ENCODE data around the gene CLIP4.

CLIP4 gene

DNA sequence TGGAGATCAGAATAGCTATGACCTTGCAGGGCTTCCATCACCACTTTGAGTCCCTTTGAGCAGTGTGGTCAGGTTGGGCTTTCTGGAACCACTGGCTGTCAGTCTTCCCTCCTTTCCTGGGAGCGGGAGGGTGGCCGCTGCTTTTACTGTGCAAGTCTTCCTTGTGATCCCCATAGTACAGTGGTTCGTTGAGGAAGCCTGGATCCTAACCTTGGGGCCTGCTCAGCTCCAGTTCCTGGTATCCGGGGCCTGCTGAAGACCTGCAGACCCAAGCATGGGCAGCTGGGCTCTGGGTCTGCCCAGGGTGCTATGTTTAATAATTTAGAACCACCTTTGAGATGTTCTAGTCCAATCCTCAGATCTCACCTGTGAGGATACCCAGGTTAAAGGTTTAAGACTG lies 104.2 kb downstream of the CLIP4 start:
- no peak for DNase-seq (ENCODE audit: low read depth, low spot score)

DNA sequence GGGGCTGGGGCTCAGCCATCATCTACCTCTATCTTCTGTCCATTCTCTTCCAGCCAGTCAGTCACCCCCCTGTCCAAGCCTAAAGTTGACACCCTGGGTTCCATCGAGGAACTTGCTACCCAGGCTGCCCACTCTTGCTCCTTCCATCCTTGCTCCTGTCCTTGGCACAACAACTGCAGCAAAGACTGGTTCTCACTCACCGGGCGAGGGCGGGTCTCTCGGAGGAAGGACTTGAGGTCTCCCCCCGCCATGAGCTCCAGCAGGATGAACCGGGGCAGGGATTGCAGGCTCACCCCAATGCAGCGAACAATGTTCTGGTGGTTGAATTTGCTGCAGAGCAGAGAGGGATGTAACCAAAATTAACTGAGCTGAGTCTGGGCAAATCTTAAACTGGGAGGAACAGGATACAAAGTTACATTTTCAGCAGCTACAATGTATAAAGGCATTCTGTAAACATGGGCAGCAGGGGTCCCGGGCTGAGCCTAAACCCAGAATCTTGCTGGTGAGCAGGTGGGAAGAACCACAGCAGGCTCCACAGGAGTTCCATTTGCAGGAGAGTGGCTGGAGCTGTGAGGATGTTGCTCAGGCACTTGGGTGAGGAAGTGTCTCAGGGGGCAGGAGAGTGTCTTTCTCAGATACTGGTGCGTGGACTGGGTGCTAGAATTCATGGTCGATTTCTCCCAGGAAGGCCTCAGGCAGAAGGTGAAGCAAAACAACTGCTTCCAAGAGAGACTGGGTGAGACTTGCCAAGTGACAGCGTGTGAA lies 105.5 kb downstream of the CLIP4 start:
- no peak for DNase-seq (ENCODE audit: low read depth, low spot score)

DNA sequence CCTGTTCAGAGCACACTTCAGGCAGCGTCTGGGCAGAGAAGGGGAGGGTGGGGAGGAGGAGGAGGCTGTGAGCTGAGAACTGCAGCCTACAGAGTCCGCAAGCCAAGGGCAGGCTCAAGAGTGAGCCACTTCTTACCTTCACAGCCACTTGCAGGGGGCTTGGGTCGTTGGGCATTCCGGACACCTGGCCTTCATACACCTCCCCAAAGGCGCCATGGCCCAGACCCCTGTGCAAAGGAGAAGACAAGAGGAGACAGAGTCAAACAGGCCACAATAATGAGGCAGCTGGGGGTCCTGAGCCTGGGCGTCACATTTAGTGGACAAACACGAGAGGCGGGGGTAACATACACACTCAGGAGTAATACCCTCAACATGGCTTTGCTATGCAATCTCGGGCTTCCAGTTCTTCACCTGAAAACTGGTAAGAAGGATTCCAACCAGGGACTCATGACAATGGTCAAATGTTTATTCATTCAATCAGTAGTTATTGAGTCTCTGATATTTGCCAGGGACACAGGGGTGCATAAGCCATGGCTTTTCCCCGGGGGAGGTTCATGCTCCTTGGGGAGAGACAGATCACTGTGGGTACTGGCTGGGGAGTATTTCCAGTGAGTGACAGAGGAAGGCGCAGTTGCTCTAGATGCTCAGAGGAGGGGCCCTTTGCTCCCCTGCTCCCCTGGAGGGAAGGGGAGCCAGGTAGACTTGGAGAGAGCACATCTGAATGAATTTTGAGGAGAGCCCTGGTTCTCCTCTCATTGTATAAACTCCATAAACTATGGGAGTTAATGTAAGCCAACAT lies 107.4 kb downstream of the CLIP4 start:
- DNase-seq (ENCODE audit: low read depth, low spot score), result no peak

DNA sequence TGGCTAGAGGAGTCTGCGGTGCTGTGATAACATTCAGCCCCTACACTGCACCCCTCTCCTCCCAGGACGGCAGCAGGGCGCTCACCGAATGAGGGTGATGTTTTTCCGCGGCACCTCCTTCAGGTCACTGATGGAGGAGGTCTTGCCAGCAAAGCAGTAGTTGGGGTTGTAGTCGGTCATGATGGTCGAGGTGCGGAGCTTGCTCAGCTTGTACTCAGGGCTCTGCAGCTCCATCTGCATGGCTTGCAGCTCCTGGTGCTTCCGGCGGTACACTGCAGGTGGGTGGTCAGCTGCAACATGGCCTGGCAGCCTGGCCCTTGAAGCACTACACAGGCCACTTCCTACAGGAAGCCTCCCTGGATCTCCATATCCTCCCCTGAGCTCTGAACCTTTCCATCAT lies 108.0 kb downstream of the CLIP4 start:
- DNase-seq (ENCODE audit: low read depth, low spot score), result no peak

GRCh38 chr2:29223851-29224692 lies 108.9 kb downstream of the CLIP4 start:
- DNase-seq (ENCODE audit: low read depth, low spot score), result peak; percentile 80

DNA sequence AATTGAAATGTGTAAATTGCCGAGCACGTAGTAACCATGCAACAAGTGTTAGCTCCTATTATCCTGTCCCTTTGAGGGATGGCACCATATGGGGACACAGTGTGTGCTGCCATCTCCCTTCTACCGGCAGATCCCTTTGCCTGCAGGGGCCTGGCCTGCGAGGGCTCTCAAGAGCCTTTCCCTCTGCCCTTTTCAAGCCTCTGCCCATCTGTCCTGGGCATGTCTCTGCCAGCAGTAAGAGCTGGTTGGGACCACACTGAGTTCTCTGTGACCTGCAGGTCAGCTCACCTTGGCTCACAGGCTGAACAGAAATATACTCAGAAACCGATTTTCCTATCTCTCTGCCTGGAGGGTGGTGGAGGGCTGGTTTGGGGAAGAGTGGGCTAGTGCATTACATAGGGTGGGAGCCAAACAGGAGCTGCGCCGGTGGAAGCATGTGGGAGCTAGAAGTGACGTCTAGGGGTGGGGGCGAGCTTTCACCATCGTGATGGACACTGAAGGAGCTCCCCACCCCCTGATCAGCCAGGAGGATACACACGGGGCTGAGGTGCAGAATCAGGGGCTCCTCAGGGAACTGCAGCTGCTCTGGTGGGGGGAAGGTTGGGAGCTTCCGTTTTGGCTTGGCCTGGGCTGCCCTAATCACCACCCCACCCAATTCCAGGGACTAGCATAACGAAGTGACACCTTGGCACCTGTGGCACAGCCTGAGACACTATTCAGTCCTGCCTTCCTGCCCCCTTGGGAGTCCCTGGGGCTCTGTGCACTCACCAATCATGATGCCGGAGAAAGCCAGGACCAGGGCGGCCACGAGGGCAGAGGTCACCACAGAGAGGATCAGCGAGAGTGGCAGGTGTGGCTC lies 109.7 kb downstream of the CLIP4 start:
- no peak for DNase-seq (ENCODE audit: low read depth, low spot score)

DNA sequence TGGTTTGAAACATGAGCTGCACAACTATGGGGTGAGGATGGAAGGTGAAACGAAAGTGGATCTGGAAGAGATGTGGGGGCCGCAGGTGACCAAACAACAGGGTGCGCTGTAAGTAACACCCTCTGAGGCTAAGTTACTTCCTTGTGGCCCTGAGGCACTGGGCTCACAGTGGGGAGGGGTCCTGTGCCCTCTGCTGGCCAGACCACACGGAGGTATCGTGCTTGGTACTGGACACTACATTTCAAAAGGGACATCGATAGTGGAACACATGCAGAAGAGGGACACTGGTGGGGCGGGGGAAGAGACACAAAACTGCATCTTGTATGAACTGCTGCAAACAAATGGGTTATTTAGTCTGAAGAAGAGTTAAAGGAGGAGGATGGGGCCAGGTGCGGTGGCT lies 110.6 kb downstream of the CLIP4 start:
- DNase-seq (ENCODE audit: low read depth, low spot score), result no peak

DNA sequence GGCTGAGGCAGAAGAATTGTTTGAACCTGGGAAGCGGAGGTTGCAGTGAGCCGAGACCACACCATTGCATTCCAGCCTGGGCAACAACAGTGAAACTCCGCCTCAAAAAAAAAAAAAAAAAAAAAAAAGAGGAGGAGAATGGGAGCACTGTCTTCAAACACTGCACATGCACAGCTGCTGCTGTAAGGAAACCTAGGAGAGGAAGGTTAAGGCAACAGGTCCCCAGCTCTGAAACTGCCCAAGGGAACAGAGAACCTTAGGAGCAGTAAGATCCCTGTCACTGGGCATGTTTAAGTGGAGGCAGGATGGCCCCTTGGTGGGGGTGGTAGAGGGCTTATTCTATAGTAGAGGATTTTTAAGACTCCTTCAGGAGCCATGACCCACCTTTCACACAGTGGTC lies 111.2 kb downstream of the CLIP4 start:
- no peak for DNase-seq (ENCODE audit: low read depth, low spot score)

DNA sequence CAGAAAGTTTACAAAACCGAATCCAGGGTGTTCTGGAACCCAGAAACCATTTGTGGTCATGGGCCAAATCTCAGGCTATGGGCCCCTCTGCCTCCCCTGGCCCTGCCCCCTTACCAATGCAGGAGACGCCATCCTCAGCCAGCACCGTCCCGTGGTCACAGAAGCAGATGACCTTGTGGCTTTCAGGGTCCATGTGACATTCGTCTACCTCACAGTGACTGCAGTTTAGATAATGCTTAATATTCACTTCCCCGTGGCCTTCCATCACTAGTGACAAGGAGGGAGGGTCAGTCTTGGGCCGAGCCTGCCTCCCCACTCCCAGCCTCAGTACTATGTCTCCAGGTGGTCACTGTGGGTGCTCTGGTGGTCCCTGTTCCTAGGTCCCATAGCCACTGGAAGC lies 111.6 kb downstream of the CLIP4 start:
- DNase-seq (ENCODE audit: low read depth, low spot score), result no peak

DNA sequence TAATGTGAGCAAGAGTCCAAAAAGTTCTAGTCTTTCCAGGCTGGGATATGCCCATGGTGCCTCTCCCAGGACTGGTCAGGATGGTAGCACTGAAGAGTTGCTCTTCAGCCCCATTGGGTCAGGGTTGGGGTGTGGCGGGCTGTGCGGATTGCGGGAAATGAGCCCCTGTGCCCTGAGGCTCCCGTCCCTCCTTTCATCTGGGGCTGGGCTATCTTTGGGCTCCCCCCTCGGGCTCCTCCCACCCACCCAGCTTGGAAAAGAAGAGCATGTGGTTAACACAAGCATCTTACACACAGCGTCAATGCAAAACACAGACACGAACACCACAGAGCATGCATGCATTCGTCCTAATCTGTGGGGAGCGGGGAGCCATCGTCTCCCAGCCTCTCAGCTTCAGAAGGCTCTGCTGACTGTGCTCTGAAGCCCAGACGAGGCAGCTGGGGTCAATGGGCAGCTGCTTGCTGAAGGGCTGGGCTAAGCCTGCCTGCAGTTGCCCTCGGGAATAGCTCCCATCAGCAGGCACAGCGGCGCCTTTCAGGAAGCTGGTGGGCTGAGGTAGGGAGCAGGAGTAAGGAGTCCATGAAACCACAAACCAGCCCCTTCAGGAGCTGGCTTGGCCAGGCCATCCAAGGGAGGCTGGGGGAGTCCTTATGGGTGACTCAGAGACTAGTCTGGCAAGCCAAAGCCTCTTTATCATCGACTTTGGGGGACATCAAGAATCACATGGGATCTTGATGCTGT lies 112.9 kb downstream of the CLIP4 start:
- DNase-seq (ENCODE audit: low read depth, low spot score), result peak; percentile 74

GRCh38 chr2:29228947-29229346 lies 113.7 kb downstream of the CLIP4 start:
- no peak for DNase-seq (ENCODE audit: low read depth, low spot score)

GRCh38 chr2:29229640-29230039 lies 114.4 kb downstream of the CLIP4 start:
- no peak for DNase-seq (ENCODE audit: low read depth, low spot score)

DNA sequence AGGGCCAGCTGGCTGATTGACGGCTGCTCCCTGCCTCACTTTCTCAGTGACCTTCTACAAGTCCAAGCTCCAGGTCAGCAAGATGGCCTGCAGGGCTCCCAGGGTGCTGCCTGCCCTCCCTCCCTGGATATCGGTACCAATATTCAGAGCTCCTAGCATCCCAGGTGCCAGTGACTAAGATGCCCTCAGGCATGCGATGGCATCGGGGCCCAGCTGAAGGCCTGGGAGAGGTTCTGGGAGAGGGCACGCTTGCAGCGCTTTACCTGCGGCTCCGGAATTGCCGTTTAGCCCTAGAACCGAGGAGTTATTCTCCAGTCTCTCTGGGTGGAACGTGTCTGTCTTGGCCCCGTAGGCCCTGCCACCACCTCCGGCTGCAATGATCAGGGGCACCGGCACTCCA lies 116.8 kb downstream of the CLIP4 start:
- DNase-seq (ENCODE audit: low read depth, low spot score), result no peak

DNA sequence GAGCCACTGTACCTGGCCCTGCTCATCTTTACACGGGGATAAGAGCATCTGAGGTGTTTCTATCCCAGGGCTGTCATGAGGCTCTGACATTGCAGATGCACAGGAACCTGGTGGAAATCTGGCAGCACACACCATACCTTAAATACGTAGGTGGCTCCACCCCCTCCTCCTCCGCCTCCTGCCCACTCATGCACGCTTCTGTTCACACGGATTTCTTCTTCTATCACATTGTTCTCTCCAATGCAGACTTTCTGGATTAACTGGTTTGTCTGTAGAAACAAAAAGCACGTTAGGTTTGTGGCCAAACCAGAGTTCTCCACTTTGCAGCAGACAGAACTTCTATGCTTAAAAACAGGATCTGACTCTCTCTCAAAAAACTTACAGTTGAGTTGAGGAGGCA lies 118.2 kb downstream of the CLIP4 start:
- DNase-seq (ENCODE audit: low read depth, low spot score), result no peak

DNA sequence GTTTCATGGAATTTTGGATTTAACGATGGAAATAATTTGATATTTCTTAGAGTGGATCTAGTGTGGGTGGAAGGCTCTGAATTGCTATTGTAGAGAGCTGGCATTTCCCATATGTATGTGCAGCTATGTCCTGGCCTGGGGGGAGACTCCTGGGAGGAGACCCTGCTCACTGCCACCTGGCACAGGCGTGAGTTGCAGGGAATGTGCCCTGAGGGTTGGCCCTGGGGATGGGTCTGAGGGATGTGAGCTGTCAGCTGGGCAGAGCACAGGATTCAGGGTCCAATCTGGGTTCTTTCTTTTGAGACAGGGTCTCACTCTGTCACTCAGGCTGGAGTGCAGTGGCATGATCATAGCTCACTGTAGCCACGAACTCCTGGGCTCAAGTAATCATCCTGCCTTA lies 120.2 kb downstream of the CLIP4 start:
- DNase-seq (ENCODE audit: low read depth, low spot score), result no peak

GRCh38 chr2:29236074-29236473 lies 120.9 kb downstream of the CLIP4 start:
- no peak for DNase-seq (ENCODE audit: low read depth, low spot score)

DNA sequence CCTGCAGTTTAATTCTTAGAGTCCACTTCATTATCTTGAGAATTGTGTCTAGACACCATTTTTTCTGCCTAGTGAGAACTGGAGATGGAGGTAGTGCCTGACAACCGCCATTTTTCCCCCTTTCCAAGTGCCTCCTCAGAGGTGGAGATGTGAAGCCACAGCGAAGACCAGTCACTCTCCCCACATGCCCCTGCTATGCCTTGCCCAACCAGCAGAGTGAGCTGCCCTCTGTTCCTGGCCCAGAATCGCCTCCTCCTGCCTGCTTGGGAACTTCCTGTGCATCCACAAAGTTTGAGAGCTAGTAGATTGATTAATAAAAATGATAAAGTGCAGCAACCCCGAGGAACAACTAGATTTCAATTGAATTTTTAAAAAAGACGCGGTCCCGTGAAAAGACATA lies 123.3 kb downstream of the CLIP4 start:
- DNase-seq (ENCODE audit: low read depth, low spot score), result peak; percentile 30
